Neuronal stem cell (in vitro differentiated cells): ENCODE data around the gene TIMM10.

ENCODE experiments used
- DNase-seq: peaks from one replicate; pipeline ENCODE4 v3.0.0-alpha.2; 2013; ENCODE audit warnings: low spot score
- H2AFZ ChIP-seq: one replicate; pipeline ENCODE4 v1.6.1; 2013; ENCODE audit warnings: mild to moderate bottlenecking, low read length, inconsistent platforms
- H2AK5ac ChIP-seq: 2 replicates; pipeline ENCODE4 v1.6.1; 2013; ENCODE audit warnings: low read depth, mild to moderate bottlenecking, inconsistent platforms, low read length, moderate library complexity, mixed read lengths
- H2BK120ac ChIP-seq: 2 replicates; pipeline ENCODE4 v1.6.1; 2013; ENCODE audit warnings: low read depth, mild to moderate bottlenecking, inconsistent platforms, low read length, moderate library complexity, mixed read lengths
- H2BK12ac ChIP-seq: one replicate; pipeline ENCODE4 v1.6.1; 2013; ENCODE audit warnings: low read length, inconsistent platforms
- H2BK15ac ChIP-seq: 2 replicates; pipeline ENCODE4 v1.6.1; 2013; ENCODE audit warnings: mild to moderate bottlenecking, low read length, inconsistent platforms, mixed read lengths
- H2BK5ac ChIP-seq: one replicate; pipeline ENCODE4 v1.6.1; 2013; ENCODE audit warnings: inconsistent platforms, mild to moderate bottlenecking, low read length, moderate library complexity
- H3K14ac ChIP-seq: one replicate; pipeline ENCODE4 v1.6.1; 2013; ENCODE audit warnings: low read length, inconsistent platforms
- H3K18ac ChIP-seq: 2 replicates; pipeline ENCODE4 v1.6.1; 2013; ENCODE audit warnings: low read length, inconsistent platforms
- H3K23ac ChIP-seq: 2 replicates; pipeline ENCODE4 v1.6.1; 2013; ENCODE audit warnings: low read depth, mild to moderate bottlenecking, mixed read lengths, low read length, inconsistent platforms; ENCODE audit not compliant: poor library complexity
- H3K27ac ChIP-seq: replicated peaks from 3 replicates; pipeline ENCODE4 v1.5.1; 2013; ENCODE audit warnings: low read length, inconsistent platforms
- H3K27me3 ChIP-seq, 3 experiments: 2 replicates each; pipeline ENCODE4 v1.6.1; 2013; ENCODE audit warnings: low read length in 3 of 3, mild to moderate bottlenecking in 2 of 3, inconsistent platforms in 1 of 3, low read depth in 1 of 3, mixed read lengths in 1 of 3, moderate library complexity in 1 of 3; ENCODE audit not compliant: control insufficient read depth in 3 of 3, insufficient read depth in 3 of 3
- H3K36me3 ChIP-seq, 2 donors: replicated peaks in 1 of 2; 2 replicates each; pipeline ENCODE4 v1.6.1; 2013; ENCODE audit warnings: low read length in 2 of 2; ENCODE audit not compliant: control insufficient read depth in 2 of 2, insufficient read depth in 2 of 2
- H3K4ac ChIP-seq: 2 replicates; pipeline ENCODE4 v1.6.1; 2013; ENCODE audit warnings: inconsistent platforms, mild to moderate bottlenecking, low read length, moderate library complexity
- H3K4me1 ChIP-seq, 2 donors: 1 replicate in 1 of 2; 2 replicates in 1 of 2; pipeline ENCODE4 v1.6.1; 2013; ENCODE audit warnings: low read length in 2 of 2, low read depth in 1 of 2; ENCODE audit not compliant: control insufficient read depth in 2 of 2, insufficient read depth in 1 of 2
- H3K4me2 ChIP-seq: one replicate; pipeline ENCODE4 v1.6.1; 2013; ENCODE audit warnings: mild to moderate bottlenecking, low read length, inconsistent platforms; ENCODE audit not compliant: insufficient read depth, poor library complexity, severe bottlenecking
- H3K4me3 ChIP-seq, 2 donors: 2 replicates each; pipeline ENCODE4 v1.5.1; 2013; ENCODE audit warnings: low read length in 2 of 2, mild to moderate bottlenecking in 2 of 2, inconsistent platforms in 1 of 2, moderate library complexity in 1 of 2
- H3K79me1 ChIP-seq: one replicate; pipeline ENCODE4 v1.6.1; 2013; ENCODE audit warnings: low read depth, mild to moderate bottlenecking, inconsistent platforms, low read length, moderate library complexity
- H3K9ac ChIP-seq: one replicate; pipeline ENCODE4 v1.6.1; 2013; ENCODE audit warnings: mild to moderate bottlenecking, low read depth, low read length, inconsistent platforms; ENCODE audit not compliant: poor library complexity
- H3K9me3 ChIP-seq, 2 donors: replicated peaks in 1 of 2; 2 replicates each; pipeline versions ENCODE3 to v1.6.1; 2013; ENCODE audit warnings: low read length in 2 of 2, mild to moderate bottlenecking in 2 of 2, inconsistent platforms in 1 of 2, low read depth in 1 of 2, mixed read lengths in 1 of 2, moderate library complexity in 1 of 2; ENCODE audit not compliant: control insufficient read depth in 2 of 2, insufficient read depth in 1 of 2
- H4K8ac ChIP-seq: one replicate; pipeline ENCODE4 v1.6.1; 2013; ENCODE audit warnings: low read depth, mild to moderate bottlenecking, inconsistent platforms, low read length, moderate library complexity
- H4K91ac ChIP-seq: one replicate; pipeline ENCODE4 v1.6.1; 2013; ENCODE audit warnings: low read length, low read depth, mild to moderate bottlenecking, inconsistent platforms; ENCODE audit not compliant: poor library complexity
- WGBS, 2 donors: extraction: QIAGEN DNeasy Blood & Tissue Kit; methylation state at CpG; one replicate each; pipeline ENCODE4 v1.1.7; 2013; ENCODE audit warnings: missing lambda C conversion rate in 2 of 2, mixed read lengths in 1 of 2; ENCODE audit not compliant: insufficient read length in 2 of 2, insufficient replicate concordance in 1 of 2; ENCODE audit errors: extremely low coverage in 2 of 2; 5-methylcytosine and 5-hydroxymethylcytosine counted together

The TIMM10 gene

GRCh38 chr11:57502376-57502775 is 28.2 kb downstream of the TIMM10 start:
- no peak for DNase-seq

DNA sequence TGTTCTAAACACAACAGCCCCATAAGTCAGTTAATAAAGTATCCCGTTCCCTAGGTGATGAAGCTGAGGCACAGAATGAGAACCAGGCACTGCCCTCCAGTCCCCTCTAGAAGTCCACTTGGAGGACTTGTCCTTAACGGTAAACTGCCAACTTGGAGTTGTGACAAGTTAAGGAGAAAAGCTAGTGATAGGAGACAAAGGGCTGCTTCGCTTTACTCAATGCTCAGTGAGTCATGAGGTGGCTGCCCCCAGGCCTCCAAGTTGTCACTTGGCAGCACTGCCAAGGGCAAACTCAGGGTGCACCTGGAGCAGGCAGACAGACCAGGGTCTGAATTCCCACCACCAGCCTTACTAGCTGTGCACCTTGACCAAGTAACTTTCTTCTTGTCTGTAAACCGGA is 28.6 kb downstream of the TIMM10 start:
- H3K9me3 ChIP-seq = no peaks in the 10 kb centered on the region
- no peak overlapping the region for H3K14ac ChIP-seq
- H2BK15ac ChIP-seq = no peak overlapping the region
- H3K27ac ChIP-seq = no peak overlapping the region
- no peak overlapping the region for H3K4me2 ChIP-seq
- no peak overlapping the region for H4K91ac ChIP-seq
- no peak for DNase-seq
- no peak overlapping the region for H3K4me3 ChIP-seq
- no peak overlapping the region for H3K4ac ChIP-seq
- H3K18ac ChIP-seq = no peak overlapping the region
- no peak overlapping the region for H2BK5ac ChIP-seq
- H2BK120ac ChIP-seq = no peak overlapping the region
- H2BK12ac ChIP-seq = no peak overlapping the region
- no peak overlapping the region for H4K8ac ChIP-seq
- H3K9ac ChIP-seq = no peak overlapping the region
- H3K23ac ChIP-seq = no peak overlapping the region
- H2AFZ ChIP-seq = no peak overlapping the region
- no peaks in the 10 kb centered on the region for H3K79me1 ChIP-seq
- no CpG with 5 or more reads among the region's 4 CpGs for WGBS, 2 donors
- no peak overlapping the region for H2AK5ac ChIP-seq
- H3K27me3 ChIP-seq = peaks cover 0 to 12% (median 0%) of the 10 kb centered on the region in 3 experiments
- H3K4me1 ChIP-seq = peaks cover 7 to 11% of the 10 kb centered on the region in 2 donors
- no peaks in the 10 kb centered on the region for H3K36me3 ChIP-seq

More at GRCh38 chr11:57502376-57502775, 28.2 kb downstream of the TIMM10 start:
- Histone ChIP-seq H2BK15ac (no peak overlapping the region), H4K8ac (no peak overlapping the region), H3K4me2 (no peak overlapping the region), H3K36me3 (no peaks in the 10 kb centered on the region), H3K23ac (no peak overlapping the region), H3K4ac (no peak overlapping the region), H3K4me1 (peaks cover 7 to 11% of the 10 kb centered on the region in 2 donors), H3K79me1 (no peaks in the 10 kb centered on the region), H3K9ac (no peak overlapping the region), H2BK5ac (no peak overlapping the region), H2BK12ac (no peak overlapping the region), H3K27me3 (peaks cover 0 to 12% (median 0%) of the 10 kb centered on the region in 3 experiments), H2AFZ (no peak overlapping the region), H3K27ac (no peak overlapping the region), H3K9me3 (no peaks in the 10 kb centered on the region), H2BK120ac (no peak overlapping the region), H3K4me3 (peak overlapping the region in 1 of 2 donors; percentile 3), H3K18ac (no peak overlapping the region), H3K14ac (no peak overlapping the region), H4K91ac (no peak overlapping the region), H2AK5ac (no peak overlapping the region)
- WGBS, 2 donors = no CpG with 5 or more reads among the region's 3 CpGs

GRCh38 chr11:57500926-57501325 is 29.6 kb downstream of the TIMM10 start:
- Histone ChIP-seq H3K27ac (no peak overlapping the region), H2BK120ac (no peak overlapping the region), H2AFZ (no peak overlapping the region), H3K23ac (peak overlapping the region; percentile 52), H3K79me1 (no peaks in the 10 kb centered on the region), H3K27me3 (peaks cover 0 to 12% (median 0%) of the 10 kb centered on the region in 3 experiments), H4K8ac (no peak overlapping the region), H4K91ac (peak overlapping the region; percentile 20), H3K4me2 (no peak overlapping the region), H3K14ac (no peak overlapping the region), H3K9me3 (no peaks in the 10 kb centered on the region), H2BK5ac (peak overlapping the region; percentile 54), H3K4ac (no peak overlapping the region), H3K4me1 (peaks cover 7 to 11% of the 10 kb centered on the region in 2 donors), H3K36me3 (no peaks in the 10 kb centered on the region), H2BK15ac (no peak overlapping the region), H2BK12ac (peak overlapping the region; percentile 86), H3K9ac (peak overlapping the region; percentile 39), H3K18ac (peak overlapping the region; percentile 62), H2AK5ac (peak overlapping the region; percentile 22), H3K4me3 (no peak overlapping the region)
- no peak for DNase-seq
- WGBS, 2 donors = no CpG with 5 or more reads among the region's 15 CpGs

GRCh38 chr11:57500515-57500914 is 30.0 kb downstream of the TIMM10 start:
- Histone ChIP-seq H2BK15ac (no peak overlapping the region), H3K4ac (no peak overlapping the region), H2BK120ac (no peak overlapping the region), H3K36me3 (no peaks in the 10 kb centered on the region), H3K79me1 (no peaks in the 10 kb centered on the region), H3K23ac (peak overlapping the region; percentile 6), H2BK5ac (peak overlapping the region; percentile 54), H2AFZ (no peak overlapping the region), H2BK12ac (peak overlapping the region; percentile 86), H2AK5ac (peak overlapping the region; percentile 22), H3K4me2 (no peak overlapping the region), H3K9ac (no peak overlapping the region), H3K9me3 (no peaks in the 10 kb centered on the region), H3K4me3 (no peak overlapping the region), H3K27me3 (peaks cover 0 to 12% (median 0%) of the 10 kb centered on the region in 3 experiments), H3K18ac (no peak overlapping the region), H4K91ac (no peak overlapping the region), H3K14ac (no peak overlapping the region), H4K8ac (no peak overlapping the region), H3K4me1 (peaks cover 7 to 11% of the 10 kb centered on the region in 2 donors), H3K27ac (no peak overlapping the region)
- DNase-seq = no peak
- WGBS, 2 donors = no CpG with 5 or more reads among the region's 8 CpGs
